Left ventricle myocardium superior (tissue), 1 donor: ENCODE results near the gene ZNF775. TPM values are rescaled to one million over a fixed set of nuclear protein-coding genes. Genes with fewer than 3 reads are reported as not detected.
"Not testable (repeated sequence)": the region's sequence is repeated elsewhere in the genome, so short reads cannot be mapped to it uniquely, and the experiment has no call there.

Experiments
- ATAC-seq: fragments of 200-7000 bp; cut with Tn5 transposase; one replicate; pipeline ENCODE4 v1.9.1; 2020; ENCODE audit warnings: mild to moderate bottlenecking, moderate library complexity
- DNase-seq: peaks from one replicate; pipeline ENCODE4 v3.0.0-alpha.2; 2020
- intact Hi-C: fragments of 100-400 bp; cut with micrococcal nuclease; formaldehyde crosslinking; loops from one replicate; pipeline ENCODE4 v1.11.0; 2022
- total RNA-seq: library from RNA; stranded (reverse); fragmentation: NEBNext Ultra II Directional; extraction: Animal tissue kit (Norgen Biotek cat#: 25700); gene quantifications from one replicate; pipeline ENCODE4 v1.2.1, GENCODE V29; 2021
- donor health status: DM: no; HTN: yes; CAD: no; lungs with severe emphysema.

The ZNF775 gene
- total RNA-seq, 1 donor from 2014 or later, result 3.0 TPM

DNA sequence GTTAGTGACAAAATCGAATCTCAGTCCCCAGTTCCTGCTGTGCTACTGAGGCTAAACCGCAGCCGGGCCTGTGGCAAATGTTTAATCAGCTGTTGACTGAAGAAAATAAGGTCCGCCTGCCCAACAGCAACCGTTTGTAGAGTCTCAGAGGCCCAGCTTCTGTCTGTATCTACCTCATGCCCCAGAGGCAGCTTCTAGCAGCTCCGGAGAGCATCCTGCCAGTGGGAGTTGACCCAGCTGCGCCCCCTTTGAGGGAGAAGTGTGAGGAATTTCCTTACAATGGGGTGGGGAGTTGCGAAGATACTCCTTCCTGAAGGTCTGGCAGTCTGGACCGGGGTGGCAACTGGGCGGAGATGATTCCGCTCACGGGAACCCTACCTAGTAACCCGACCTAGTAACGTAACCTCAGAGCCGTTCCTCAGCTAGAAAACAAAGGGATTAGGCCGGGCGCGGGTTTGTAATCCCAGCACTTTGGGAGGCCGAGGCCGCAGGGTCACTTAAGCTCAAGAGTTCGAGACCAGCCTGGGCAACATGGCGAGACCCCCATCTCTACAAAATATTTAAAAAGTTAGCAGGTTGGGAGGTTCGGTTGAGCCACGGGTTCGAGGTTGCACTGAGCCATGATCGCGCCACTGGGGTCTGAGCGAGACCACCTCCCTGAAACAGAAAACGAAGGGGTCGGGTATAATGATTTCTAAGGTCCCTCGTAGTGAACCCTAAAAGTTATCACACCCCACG is 846 bp upstream of the ZNF775 start:
- intact Hi-C loops, result no loop called here
- ATAC-seq (peak; percentile 16), DNase-seq (peak; percentile 58)

DNA sequence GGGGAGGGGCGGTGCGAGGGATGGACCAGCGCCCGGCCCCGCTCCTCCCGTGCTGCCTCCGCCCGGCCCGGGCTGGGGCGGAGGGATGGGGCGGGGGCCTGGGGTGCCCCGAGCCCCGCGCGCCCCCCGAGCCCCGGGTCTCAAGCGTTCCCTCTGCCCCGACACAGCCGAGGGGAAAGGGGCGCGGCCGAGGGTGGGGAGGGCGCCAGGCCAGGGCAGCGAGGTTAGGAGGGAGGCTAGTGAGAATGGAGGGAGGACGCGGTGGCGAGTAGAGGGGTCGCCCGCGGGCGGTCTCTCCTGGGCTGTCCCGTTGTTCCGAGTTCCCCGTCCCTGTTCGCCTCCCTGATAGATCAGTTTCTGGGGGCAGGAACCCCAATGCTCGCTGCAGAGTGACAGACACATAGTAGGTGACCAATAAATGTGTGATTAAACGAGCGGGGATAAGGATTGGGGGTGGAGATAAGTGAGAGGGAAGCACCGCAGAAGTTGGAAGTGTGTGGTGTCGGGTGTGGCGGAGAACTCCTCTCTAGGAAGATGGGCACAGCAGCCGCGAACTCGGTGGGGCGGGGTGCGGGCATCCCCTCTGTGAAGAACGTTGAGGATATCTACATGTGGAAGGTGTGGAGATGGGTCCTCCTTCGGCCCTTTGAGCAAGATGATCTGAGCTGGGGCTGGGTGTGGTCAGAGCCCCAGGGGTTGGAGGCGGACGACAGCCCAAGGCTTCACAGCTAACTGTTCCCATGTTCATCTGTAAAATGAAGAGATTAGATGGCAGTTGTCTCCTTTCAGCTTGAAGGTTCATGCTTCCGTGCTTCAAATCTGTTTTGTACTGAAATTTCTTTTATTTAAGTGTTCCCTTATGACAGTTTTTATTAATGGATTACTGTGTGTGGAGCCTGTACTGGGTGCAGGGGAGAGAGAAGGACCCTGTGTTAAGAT is 580 bp downstream of the ZNF775 start:
- intact Hi-C loops, result no loop called here
- ATAC-seq, result peak; percentile 3
- no peak for DNase-seq

DNA sequence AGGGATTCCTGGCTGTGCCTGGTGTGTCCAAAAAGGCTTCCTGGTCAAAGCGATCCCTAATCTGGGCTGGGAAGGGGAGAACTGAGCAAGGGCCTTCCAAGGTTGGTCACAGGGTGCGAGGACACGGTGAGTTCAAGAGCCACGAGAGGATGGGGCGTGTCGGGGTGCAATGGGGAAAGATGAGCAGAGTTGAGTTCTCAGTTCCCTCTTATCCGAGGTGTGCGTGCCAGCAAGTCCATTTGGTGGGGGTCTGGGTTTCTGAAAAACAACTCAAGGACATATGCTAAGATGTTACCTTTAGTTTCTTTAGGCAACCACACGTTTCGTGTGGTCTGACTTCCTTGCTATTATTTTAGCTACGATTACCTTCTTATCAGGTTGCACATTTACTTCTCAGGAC is 1.3 kb downstream of the ZNF775 start:
- intact Hi-C loops, result no loop called here
- no peak for DNase-seq
- ATAC-seq, result no peak

DNA sequence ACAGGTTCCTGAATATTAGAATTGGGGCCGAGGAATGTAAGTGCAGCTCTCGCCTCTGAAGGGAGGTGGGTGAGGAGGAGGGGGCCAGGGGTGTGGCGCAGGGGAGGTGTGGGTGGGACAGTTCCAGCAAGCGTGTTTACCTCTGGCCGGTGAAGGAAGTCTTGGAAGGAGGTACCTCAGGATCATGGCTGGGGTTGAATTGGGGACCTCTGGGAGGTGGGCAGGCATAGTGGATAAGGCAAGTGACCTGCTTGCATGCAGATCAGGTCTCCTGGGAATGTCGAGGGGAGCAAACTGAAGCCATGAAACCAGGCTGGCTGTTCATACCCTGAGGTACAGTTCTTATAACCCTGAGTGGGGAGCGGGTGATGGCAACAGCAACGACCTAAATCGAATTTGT is 2.0 kb downstream of the ZNF775 start:
- DNase-seq, result no peak
- intact Hi-C loops, result no loop called here
- ATAC-seq, result no peak

DNA sequence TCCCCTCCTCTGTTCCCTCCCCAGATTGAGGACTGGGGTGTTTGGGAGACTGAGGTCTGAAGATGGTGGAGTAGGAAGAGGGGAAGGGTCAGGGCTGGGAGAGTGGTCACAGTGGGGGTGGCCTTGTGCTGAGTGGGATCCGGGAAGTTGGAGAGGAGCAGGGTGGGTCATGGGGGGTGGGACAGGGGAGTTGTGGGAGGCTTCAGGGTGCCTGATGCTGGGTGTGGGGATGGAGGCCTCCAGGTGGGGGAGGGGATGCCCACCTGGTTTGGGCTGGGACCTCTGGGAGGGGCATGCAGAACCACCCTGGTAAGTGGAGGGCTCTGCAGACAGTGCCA is 2.6 kb downstream of the ZNF775 start:
- ATAC-seq (no peak), DNase-seq (no peak)
- intact Hi-C loops, result no loop called here

DNA sequence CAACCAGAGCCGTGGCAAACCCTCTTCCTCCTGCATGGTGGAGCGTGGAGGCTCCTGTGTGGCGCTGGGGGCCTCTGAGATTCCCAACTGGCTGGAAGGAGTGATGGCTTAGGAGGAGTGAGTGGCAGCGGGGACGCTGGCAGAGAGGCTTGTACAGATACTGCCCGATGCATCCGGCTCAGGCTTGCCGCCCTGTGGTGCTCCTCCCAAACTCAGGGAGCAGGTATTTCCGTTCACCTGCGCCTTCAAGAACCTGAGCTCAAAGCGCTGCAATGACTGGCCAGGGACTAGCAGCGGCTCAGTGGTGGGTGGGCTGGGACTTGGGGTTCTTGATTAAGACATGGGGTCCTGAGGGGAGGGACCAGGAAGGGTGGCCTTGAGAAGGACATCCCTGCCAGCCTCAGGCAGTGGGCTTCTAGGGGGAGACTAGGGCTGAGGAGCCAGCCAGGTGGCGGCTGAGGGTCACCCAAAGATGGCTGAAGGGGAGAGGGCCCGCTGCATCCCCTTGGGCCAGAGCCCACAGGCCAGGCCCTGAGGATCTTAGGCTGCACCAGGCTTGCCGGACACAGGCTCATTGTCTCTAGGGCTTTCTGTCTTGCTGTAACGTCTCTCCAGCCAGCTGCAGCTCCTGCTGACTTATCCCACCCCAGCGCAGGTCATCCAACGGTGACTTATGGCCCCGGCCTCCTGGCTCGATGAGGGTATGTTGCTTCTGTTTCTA is 3.2 kb downstream of the ZNF775 start:
- ATAC-seq (no peak), DNase-seq (no peak)
- intact Hi-C loops, result no loop called here

DNA sequence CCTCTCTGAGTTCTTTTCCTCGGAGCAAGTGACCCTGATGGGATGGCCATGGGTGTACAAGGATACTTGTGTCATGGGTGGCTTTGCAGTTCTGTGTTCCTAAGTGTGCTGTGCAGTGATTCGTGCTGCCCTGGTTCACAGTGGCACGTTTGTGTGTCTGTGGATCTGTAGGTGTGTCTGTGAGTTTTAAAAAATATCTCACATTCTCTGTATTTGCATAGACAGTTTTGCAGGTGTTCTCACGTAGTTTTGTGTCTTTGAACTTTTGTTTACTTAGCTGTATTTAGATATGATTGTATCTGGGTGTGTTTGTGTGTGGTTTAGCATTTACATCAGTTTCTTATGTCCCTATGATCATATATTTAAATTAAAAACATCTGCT is 3.7 kb downstream of the ZNF775 start:
- no peak for DNase-seq
- no peak for ATAC-seq
- intact Hi-C loops, result no loop called here

DNA sequence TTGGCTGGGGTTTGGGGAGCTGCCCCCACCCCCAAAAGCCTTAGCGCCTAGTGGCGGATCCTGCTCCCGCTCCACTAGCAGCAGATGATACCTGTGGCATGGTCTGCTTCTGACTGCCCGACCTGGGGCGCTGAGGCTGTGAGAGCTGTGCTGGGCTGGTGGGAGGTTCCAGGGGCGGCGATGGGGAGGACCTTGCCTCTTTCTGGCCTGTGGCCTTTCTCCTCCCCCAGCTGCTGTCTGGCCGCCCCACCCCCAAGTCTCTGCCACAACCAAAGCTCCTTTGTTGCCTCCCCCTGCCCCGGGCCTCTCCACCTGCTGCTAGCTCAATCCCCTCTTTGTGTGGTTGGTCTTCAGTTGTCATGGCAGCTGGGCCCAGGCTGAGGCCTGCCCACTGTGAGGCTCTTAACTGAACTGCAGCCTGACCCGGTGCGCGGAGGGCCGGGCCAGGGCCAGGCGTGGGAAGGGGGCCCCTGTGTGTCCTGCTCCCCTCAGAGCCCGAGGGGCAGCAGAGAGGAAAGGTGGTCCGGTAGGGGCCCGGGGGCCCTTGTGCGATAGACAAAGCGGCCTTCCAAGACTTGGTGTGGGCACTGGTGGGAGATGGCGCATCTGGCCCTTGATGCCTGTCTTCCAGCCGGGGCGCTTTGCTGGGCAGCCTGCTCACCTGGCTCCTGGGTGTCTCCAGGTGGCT is 4.7 kb downstream of the ZNF775 start:
- DNase-seq, result no peak
- ATAC-seq, result no peak
- intact Hi-C loops, result no loop called here

DNA sequence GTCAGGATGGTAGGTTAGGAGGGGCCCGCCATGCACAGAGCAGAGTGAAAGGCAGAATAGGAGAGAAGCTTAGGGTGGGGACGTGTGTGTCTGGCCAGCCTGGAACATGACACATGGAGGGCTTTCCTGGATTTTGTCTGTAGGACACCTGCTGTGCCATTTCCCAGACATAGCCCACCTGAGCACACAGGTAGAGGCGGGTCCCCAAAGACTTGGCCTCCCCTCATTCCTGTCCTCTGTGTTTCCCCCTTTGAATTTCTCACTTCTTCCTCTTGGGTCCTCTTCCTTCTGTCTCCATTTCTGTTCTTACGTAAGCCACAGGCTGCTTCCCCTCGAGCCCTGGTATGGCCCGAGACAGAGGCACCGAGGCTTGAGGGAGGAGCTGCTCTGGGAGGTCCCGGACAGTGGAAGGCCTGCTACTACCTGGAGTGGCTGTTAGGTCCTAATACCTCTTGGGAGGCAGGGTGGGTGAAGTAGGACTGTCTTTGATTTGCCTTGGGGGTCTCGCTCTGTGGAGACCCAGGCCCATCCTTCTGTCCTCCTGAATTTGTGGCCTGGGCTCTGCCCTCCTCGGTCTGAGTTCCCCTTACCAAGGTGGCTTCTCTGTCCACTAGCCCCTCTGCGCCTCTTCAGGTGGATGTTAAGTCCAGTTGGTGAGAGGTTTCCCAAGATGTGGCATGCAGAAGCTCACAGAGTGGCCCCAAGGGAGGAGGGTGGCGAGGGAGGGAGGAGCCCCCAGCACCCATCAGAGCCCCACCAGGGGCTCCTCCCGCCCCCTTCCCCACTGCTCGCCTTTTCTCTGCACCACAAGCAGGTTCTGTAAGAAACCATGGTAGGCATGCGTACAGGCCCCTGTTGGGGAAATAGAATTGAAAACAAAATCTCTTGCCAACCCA is 5.5 kb downstream of the ZNF775 start:
- intact Hi-C loops, result no loop called here
- ATAC-seq (no peak), DNase-seq (no peak)

DNA sequence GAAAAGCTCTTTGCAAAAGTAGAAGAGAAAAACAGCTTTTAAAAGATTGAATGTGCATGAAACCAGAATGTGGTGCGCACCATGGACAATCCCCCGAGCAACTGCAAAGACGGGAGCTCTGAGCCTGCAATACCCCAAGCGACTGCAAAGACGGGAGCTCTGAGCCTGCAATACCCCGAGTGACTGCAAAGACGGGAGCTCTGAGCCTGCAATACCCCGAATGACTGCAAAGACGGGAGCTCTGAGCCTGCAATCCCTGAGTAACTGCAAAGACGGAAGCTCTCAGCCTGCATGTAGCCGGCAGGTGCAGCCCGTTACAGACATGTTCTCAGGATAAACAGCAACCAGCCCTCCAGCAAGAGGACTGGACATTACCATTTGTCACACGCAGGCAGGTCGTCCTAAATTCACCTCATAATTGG is 6.2 kb downstream of the ZNF775 start:
- no peak for ATAC-seq
- intact Hi-C loops, result no loop called here

DNA sequence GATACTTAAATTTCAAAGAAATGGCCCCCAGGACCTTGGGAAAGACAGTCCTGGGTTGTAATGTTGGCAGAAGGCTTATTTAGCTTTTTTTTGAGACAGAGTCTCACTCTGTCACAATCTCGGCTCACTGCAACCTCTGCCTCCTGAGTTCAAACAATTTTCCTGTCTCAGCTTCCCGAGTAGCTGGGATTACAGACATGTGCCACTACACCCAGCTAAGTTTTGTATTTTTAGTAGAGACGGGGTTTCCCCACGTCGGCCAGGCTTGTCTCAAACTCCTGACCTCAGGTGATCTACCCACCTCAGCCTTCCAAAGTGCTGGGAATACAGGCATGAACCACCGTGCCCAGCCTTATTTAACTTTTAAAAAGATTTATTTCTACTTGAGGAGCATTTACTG is 6.8 kb downstream of the ZNF775 start:
- DNase-seq, intact Hi-C loops, ATAC-seq: not testable (repeated sequence)

More for the DNA sequence above, 6.2 kb downstream of the ZNF775 start:
- DNase-seq, result no peak

DNA sequence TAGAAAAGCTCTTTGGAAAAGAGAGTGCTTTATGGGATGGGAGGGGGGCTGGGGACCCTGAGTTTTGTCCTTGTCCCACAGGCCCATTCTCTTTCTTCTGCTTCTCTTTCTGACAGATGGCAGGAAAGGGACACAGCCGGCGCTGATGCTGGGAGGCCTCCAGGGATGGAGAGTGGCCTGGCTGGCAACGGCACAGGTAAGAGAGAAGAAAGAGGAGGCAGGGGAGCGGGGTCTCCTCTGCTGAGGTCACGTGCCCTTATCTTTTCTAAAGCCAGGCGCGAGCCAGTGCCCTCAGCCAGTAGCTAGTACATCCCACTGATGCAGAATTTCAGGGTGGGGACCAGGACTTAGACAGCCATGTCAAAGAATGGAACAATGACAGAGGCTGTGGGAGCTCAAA is 9.2 kb downstream of the ZNF775 start:
- intact Hi-C loops, result no loop called here
- ATAC-seq (peak; percentile 2), DNase-seq (no peak)

DNA sequence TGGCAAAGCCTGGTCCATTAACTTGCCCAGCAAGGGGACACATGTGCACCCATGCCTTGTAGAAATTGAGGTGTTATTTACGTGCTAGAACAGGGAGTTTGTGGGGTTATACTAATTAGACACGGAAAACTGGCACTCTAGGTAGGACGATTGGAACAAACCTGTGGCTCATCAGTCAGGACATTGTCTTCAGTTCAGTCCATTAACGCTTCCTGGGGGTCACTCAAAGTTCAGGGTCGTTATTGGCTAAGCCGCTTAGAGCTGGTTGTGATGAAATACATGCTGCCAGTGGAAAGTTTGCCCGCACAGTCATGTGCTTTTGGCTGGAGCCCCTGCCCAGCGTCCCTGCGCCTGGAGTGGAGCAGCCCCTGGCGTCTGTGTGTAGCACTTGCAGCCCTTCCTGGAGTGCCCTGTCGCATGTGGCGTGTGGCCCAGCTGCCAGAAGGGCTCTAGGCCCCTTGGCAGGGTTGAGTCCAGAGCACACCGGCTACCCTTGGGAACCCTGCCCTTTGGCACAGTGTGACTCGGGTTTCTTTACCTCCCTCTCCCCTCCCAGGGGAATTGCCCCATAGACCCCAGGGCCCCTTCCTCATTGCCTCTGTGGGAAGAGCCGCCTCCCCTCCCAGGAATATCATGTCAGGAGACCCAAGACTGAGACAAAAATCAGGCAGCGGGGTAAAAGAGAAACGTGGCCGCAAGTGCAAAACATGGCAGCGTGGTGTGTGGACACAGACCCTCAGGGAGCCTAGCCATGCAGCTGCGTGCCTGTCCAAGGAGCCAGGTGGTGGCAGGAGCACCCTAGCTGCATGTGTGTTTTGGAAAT is 9.8 kb downstream of the ZNF775 start:
- intact Hi-C loops, result no loop called here
- peak; percentile 98 for ATAC-seq

DNA sequence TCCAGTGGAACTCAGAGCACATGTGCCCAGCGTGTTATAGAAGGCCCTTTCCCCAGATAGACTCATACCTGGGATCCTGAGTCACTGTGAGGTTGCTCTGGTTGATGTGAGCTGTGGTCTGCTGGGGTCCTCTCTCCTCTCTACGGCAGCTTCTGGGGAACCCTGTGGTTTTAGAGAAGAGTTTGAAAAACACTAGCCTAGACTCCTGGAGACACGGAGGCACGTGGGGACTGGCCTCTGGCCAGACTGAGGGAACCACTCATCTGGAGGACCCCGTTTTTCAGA is 10.3 kb downstream of the ZNF775 start:
- intact Hi-C loops, result no loop called here
- DNase-seq (no peak), ATAC-seq (no peak)

More for the DNA sequence above, 9.8 kb downstream of the ZNF775 start:
- DNase-seq, result peak; percentile 88

DNA sequence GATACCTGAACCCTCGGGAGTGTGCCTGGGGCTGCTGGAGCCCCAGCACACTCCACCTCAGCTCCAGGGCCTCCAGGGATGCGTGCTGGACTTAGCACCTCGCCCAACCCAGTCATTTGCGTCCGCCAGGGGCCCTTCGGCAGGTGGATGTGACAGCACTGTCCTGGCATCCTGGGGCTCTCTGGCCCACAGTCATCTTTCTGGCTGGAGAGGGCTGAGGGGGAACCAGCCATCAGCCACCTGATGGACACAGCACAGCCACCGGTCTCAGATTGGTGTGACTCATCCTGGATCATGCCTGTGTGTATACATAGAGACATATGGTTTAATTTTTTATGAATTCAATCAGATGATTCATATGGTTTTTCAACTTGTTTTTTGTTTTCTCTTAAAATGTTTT is 11.1 kb downstream of the ZNF775 start:
- intact Hi-C loops, result no loop called here
- DNase-seq (no peak), ATAC-seq (no peak)

DNA sequence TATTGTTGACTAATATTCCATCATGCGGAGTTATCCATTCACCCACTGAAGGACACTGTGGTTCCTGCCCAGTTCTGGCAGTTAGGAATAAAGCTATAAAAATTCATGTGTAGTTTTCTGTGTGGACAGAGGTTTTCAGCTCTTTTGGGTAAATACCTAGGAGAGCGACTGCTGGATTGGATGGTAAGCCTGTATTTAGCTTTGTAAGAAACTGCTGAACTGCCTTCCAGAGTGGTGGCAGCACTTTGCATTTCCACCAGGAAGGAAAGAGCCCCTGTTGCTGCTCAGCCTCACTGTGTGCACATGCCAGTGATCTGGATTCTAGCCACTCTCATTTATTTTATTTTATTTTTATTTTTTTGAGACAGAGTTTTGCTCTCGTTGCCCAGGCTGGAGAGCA is 14.2 kb downstream of the ZNF775 start:
- intact Hi-C loops, result no loop called here
- ATAC-seq (no peak), DNase-seq (no peak)

DNA sequence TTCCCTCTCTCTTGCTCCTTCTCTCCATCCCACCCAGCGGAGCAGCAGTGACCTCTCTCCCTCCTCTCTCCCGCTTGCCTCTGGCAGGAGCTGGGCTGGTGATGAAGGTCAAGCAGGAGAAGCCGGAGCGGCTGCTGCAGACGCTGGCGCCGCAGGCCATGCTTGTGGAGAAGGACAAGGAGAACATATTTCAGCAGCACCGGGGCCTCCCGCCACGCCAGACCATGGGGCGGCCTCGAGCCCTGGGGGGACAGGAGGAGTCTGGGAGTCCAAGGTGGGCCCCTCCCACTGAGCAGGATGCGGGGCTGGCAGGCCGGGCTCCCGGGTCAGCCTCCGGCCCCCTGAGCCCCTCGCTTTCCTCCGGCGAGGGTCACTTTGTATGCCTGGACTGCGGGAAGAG is 17.3 kb downstream of the ZNF775 start:
- ATAC-seq, result no peak
- intact Hi-C loops, result no loop called here
- no peak for DNase-seq

DNA sequence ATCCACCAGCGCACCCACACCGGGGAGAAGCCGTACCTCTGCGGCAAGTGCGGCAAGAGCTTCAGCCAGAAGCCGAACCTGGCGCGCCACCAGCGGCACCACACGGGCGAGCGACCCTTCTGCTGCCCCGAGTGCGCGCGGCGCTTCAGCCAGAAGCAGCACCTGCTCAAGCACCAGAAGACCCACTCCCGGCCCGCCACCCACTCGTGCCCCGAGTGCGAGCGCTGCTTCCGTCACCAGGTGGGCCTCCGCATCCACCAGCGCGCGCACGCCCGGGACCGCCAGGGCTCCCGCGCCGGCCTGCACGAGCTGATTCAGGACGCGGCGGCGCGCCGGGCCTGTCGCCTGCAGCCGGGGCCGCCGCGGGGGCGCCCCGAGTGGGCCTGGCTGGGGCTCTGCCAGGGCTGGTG is 17.7 kb downstream of the ZNF775 start:
- intact Hi-C loops, result no loop called here
- no peak for DNase-seq
- ATAC-seq, result no peak
